Osteoblast (primary cell): ENCODE results near the gene SCT. TPM values are rescaled to one million over a fixed set of nuclear protein-coding genes. Genes with fewer than 3 reads are reported as not detected.
A peak's percentile ranks its signal among the peaks of the same experiment; 100 is the strongest.

Source experiments
- DNase-seq: peaks from one replicate; pipeline ENCODE4 v3.0.0; 2011; ENCODE audit warnings: low spot score, mixed read lengths; ENCODE audit not compliant: insufficient read length; ENCODE audit errors: missing footprints
- H2AFZ ChIP-seq: 2 replicates; pipeline ENCODE4 v1.6.0; 2011; ENCODE audit warnings: mild to moderate bottlenecking, low read length
- H3K27ac ChIP-seq: 2 replicates; pipeline ENCODE4 v1.5.1; 2011; ENCODE audit warnings: mild to moderate bottlenecking, low read depth, low read length, moderate library complexity
- H3K27me3 ChIP-seq: 2 replicates; pipeline ENCODE4 v1.6.0; 2012; ENCODE audit warnings: mild to moderate bottlenecking, control low read depth, inconsistent platforms, low read length, moderate library complexity; ENCODE audit not compliant: insufficient read depth
- H3K36me3 ChIP-seq: 2 replicates; pipeline ENCODE4 v1.5.1; 2011; ENCODE audit warnings: mild to moderate bottlenecking, low read length, control low read depth, moderate library complexity; ENCODE audit not compliant: insufficient read depth
- H3K4me1 ChIP-seq: 2 replicates; pipeline ENCODE4 v1.5.1; 2011; ENCODE audit warnings: mild to moderate bottlenecking, low read length, control low read depth, moderate library complexity; ENCODE audit not compliant: insufficient read depth
- H3K4me2 ChIP-seq: 2 replicates; pipeline ENCODE4 v1.6.0; 2011; ENCODE audit warnings: mild to moderate bottlenecking, low read length; ENCODE audit not compliant: insufficient read depth
- H3K4me3 ChIP-seq: fragments of 200-600 bp; sonication (generic); 3 replicates; pipeline ENCODE4 v1.5.1; 2012; ENCODE audit warnings: mild to moderate bottlenecking, low read length, inconsistent platforms; ENCODE audit not compliant: insufficient read depth
- H3K79me2 ChIP-seq: 2 replicates; pipeline ENCODE4 v1.6.0; 2012; ENCODE audit warnings: mild to moderate bottlenecking, low read length, control low read depth, inconsistent platforms; ENCODE audit not compliant: insufficient read depth
- H3K9me3 ChIP-seq: 2 replicates; pipeline ENCODE4 v1.5.1; 2011; ENCODE audit warnings: low read depth, low read length, control low read depth
- H4K20me1 ChIP-seq: 2 replicates; pipeline ENCODE4 v1.6.0; 2012; ENCODE audit warnings: mild to moderate bottlenecking, low read length, control low read depth; ENCODE audit not compliant: insufficient read depth
- total RNA-seq: library from RNA; depleted of rRNA; stranded (reverse); fragments of >200 nt; gene quantifications from 2 replicates; pipeline ENCODE4 v1.2.3, GENCODE V29; 2012
- TF ChIP-seq, protein P1 (sequence below): IDR thresholded peaks from 2 replicates; pipeline ENCODE4 v1.5.1; 2011; ENCODE audit warnings: mild to moderate bottlenecking, low read depth, low read length, moderate library complexity; ENCODE audit errors: extremely low read depth

The SCT gene
- total RNA-seq, 1 donor: not detected

DNA sequence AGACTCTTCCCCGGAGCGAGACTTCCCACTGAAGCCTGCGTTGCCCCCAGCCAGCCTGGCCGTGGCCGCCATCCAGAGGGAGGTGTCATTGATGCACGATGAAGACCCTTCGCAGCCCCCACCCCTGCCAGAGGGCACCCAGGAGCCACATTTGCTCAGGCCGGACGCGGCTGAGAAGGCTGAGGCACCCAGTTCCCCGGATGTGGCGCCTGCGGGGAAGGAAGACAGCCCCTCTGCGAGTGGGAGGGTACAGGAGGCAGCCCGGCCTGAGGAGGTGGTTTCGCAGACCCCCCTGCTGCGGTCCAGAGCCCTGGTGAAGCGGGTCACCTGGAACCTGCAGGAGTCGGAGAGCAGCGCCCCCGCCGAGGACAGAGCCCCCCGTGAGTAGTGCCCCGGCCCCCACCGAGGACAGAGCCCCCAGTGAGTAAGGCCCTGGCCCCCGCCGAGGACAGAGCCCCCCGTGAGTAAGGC lies 17.6 kb downstream of the SCT start:
- H3K36me3 ChIP-seq: peaks cover 79% of the 10 kb centered on the region
- no peak overlapping the region for H2AFZ ChIP-seq
- H4K20me1 ChIP-seq: peaks cover 28% of the 10 kb centered on the region
- TF ChIP-seq, protein P1, sequence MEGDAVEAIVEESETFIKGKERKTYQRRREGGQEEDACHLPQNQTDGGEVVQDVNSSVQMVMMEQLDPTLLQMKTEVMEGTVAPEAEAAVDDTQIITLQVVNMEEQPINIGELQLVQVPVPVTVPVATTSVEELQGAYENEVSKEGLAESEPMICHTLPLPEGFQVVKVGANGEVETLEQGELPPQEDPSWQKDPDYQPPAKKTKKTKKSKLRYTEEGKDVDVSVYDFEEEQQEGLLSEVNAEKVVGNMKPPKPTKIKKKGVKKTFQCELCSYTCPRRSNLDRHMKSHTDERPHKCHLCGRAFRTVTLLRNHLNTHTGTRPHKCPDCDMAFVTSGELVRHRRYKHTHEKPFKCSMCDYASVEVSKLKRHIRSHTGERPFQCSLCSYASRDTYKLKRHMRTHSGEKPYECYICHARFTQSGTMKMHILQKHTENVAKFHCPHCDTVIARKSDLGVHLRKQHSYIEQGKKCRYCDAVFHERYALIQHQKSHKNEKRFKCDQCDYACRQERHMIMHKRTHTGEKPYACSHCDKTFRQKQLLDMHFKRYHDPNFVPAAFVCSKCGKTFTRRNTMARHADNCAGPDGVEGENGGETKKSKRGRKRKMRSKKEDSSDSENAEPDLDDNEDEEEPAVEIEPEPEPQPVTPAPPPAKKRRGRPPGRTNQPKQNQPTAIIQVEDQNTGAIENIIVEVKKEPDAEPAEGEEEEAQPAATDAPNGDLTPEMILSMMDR: no peak
- no peak for DNase-seq
- H3K4me1 ChIP-seq: no peaks in the 10 kb centered on the region
- H3K4me2 ChIP-seq: no peak overlapping the region
- H3K27ac ChIP-seq: no peak overlapping the region
- no peak overlapping the region for H3K4me3 ChIP-seq
- no peaks in the 10 kb centered on the region for H3K27me3 ChIP-seq
- no peaks in the 10 kb centered on the region for H3K79me2 ChIP-seq
- H3K9me3 ChIP-seq: no peaks in the 10 kb centered on the region

GRCh38 chr11:608791-609251 lies 18.2 kb downstream of the SCT start:
- H3K4me3 ChIP-seq: no peak overlapping the region
- peaks cover 30% of the 10 kb centered on the region for H4K20me1 ChIP-seq
- TF ChIP-seq, protein P1: no peak
- H3K9me3 ChIP-seq: no peaks in the 10 kb centered on the region
- H3K36me3 ChIP-seq: peaks cover 85% of the 10 kb centered on the region
- H3K4me1 ChIP-seq: no peaks in the 10 kb centered on the region
- no peaks in the 10 kb centered on the region for H3K27me3 ChIP-seq
- no peaks in the 10 kb centered on the region for H3K79me2 ChIP-seq
- DNase-seq: no peak
- no peak overlapping the region for H3K27ac ChIP-seq
- H2AFZ ChIP-seq: no peak overlapping the region
- H3K4me2 ChIP-seq: no peak overlapping the region

DNA sequence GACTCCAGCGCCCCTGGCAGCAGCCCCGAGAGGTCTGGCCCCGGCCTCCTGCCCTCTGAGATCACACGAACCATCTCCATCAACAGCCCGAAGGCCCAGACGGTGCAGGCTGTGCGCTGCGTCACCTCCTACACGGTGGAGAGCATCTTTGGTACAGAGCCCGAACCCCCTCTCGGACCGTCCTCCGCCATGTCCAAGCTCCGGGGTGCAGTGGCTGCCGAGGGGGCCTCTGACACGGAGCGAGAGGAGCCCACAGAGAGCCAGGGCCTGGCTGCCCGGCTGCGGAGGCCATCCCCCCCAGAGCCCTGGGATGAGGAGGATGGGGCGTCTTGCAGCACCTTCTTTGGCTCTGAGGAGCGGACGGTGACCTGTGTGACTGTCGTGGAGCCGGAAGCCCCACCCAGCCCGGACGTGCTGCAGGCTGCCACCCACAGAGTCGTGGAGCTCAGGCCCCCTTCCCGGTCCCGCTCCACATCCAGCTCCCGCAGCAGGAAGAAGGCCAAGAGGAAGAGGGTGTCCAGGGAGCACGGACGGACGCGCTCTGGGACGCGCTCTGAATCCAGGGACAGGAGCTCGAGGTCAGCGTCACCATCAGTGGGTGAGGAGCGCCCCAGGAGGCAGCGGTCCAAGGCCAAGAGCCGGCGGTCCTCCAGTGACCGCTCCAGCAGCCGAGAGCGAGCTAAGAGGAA lies 18.9 kb downstream of the SCT start:
- Histone ChIP-seq H3K79me2 (peaks cover 2% of the 10 kb centered on the region), H3K4me3 (no peak overlapping the region), H3K27me3 (no peaks in the 10 kb centered on the region), H3K9me3 (no peaks in the 10 kb centered on the region), H3K36me3 (peaks cover 88% of the 10 kb centered on the region), H3K4me1 (no peaks in the 10 kb centered on the region), H2AFZ (no peak overlapping the region), H4K20me1 (peaks cover 28% of the 10 kb centered on the region), H3K4me2 (no peak overlapping the region), H3K27ac (no peak overlapping the region)
- TF ChIP-seq, protein P1: no peak
- no peak for DNase-seq

DNA sequence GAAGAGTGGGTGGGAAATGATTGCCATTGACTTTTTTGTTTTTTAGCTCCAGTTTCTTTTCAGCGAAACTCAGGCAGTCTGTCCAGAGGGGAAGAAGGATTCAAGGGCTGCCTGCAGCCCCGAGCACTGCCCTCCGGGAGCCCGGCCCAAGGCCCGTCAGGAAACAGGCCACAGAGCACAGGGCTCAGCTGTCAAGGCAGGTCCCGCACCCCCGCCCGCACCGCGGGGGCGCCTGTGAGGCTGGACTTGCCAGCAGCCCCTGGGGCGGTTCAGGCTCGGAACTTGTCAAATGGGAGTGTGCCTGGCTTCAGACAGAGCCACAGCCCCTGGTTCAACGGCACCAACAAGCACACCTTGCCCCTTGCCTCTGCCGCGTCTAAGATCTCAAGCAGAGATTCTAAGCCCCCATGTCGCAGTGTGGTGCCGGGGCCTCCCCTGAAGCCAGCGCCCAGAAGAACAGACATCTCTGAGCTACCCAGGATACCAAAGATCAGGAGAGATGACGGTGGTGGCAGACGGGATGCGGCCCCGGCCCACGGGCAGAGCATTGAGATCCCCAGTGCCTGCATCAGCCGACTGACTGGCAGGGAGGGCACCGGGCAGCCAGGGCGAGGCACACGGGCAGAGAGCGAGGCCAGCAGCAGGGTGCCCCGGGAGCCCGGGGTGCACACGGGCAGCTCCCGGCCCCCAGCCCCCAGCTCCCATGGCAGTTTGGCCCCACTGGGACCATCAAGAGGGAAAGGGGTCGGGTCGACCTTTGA lies 19.8 kb downstream of the SCT start:
- TF ChIP-seq, protein P1: no peak
- Histone ChIP-seq H2AFZ (no peak overlapping the region), H3K27ac (peak overlapping the region; percentile 31), H3K79me2 (peaks cover 4% of the 10 kb centered on the region), H3K4me3 (no peak overlapping the region), H3K36me3 (peaks cover 88% of the 10 kb centered on the region), H3K4me2 (no peak overlapping the region), H3K4me1 (no peaks in the 10 kb centered on the region), H3K9me3 (no peaks in the 10 kb centered on the region), H3K27me3 (no peaks in the 10 kb centered on the region), H4K20me1 (peaks cover 19% of the 10 kb centered on the region)
- no peak for DNase-seq
